NT2/D1 (cell line): ENCODE data around the gene CATSPERB.
"Not testable (repeated sequence)": the region's sequence is repeated elsewhere in the genome, so short reads cannot be mapped to it uniquely, and the experiment has no call there.

Source experiments
- DNase-seq: peaks from one replicate; pipeline ENCODE4 v3.0.0-alpha.2; 2011; ENCODE audit warnings: low read depth, low spot score
- H3K27me3 ChIP-seq: 2 replicates; pipeline ENCODE4 v1.6.0; 2011; ENCODE audit warnings: mild to moderate bottlenecking; ENCODE audit not compliant: insufficient read length, insufficient read depth
- H3K36me3 ChIP-seq: 2 replicates; pipeline ENCODE4 v1.6.1; 2011; ENCODE audit warnings: mild to moderate bottlenecking, low read length, mixed read lengths; ENCODE audit not compliant: insufficient read depth, insufficient read length
- H3K4me1 ChIP-seq: 2 replicates; pipeline ENCODE4 v1.5.1; 2011; ENCODE audit not compliant: insufficient read depth, insufficient read length
- H3K4me3 ChIP-seq: 2 replicates; pipeline ENCODE4 v1.5.1; 2011; ENCODE audit warnings: low read depth; ENCODE audit not compliant: insufficient read length
- H3K9ac ChIP-seq: 2 replicates; pipeline ENCODE4 v1.6.0; 2011; ENCODE audit warnings: low read depth; ENCODE audit not compliant: insufficient read length
- H3K9me3 ChIP-seq: 2 replicates; pipeline ENCODE4 v1.5.1; 2011; ENCODE audit warnings: mild to moderate bottlenecking, low read length; ENCODE audit not compliant: insufficient read depth
- SUZ12 ChIP-seq: IDR thresholded peaks from 2 replicates; pipeline ENCODE4 v1.6.1; 2011; ENCODE audit not compliant: insufficient read length, insufficient read depth; ENCODE audit errors: extremely low read depth
- YY1 ChIP-seq: IDR thresholded peaks from 2 replicates; pipeline ENCODE4 v1.6.1; 2011; ENCODE audit not compliant: insufficient read length, insufficient read depth
- ZNF274 ChIP-seq: IDR thresholded peaks from 2 replicates; pipeline ENCODE4 v1.6.1; 2011; ENCODE audit warnings: mild to moderate bottlenecking, low read depth, low read length

Gene CATSPERB

DNA sequence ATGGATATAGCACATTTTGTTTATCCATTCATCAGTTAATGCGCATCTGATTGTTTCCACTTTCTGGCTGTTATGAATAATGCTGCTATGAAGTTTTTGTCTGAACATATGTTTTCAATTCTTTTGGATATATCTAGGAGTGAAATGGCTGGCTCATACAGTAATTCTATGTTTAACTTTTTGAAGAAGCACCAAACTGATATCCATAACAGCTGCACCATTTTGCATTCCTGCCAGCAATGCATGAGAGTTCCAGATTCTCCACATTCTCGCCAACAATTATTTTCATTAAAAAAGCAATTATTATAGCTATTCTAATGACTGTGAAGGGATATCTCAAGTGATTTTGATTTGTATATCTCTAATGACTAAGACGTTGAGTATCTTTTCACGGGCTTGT is 131.9 kb downstream of the CATSPERB start:
- Histone ChIP-seq H3K27me3 (no peaks in the 10 kb centered on the region), H3K4me1 (no peaks in the 10 kb centered on the region), H3K4me3 (no peak overlapping the region), H3K36me3 (no peaks in the 10 kb centered on the region), H3K9ac (no peak overlapping the region), H3K9me3 (no peaks in the 10 kb centered on the region; the same call in 1 of the 2 replicates)
- no peak for DNase-seq
- no peak for TF ChIP-seq SUZ12
- no peak for TF ChIP-seq ZNF274
- TF ChIP-seq YY1: no peak

DNA sequence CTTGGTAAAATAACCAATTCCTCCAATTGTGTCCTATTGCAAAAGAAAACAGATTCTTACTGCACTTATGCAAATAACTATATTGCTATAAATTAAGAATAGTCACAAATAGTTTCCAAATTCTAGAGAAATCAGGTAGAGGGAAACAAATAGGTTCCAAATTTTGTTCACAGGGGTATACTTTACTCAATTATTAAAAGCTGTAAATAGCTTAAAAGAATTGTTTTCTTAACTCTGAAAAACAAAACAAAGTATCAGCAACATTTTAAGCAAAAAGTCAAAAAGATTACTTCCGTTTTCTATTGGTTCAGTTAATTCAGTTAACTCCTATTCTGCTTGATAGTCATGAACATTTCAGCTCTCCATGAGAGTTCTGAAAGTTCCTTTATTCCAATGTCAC is 136.2 kb downstream of the CATSPERB start:
- no peak overlapping the region for H3K4me3 ChIP-seq
- no peaks in the 10 kb centered on the region for H3K36me3 ChIP-seq
- H3K9me3 ChIP-seq: no peaks in the 10 kb centered on the region; the same call in 1 of the 2 replicates
- no peaks in the 10 kb centered on the region for H3K27me3 ChIP-seq
- no peak for DNase-seq
- no peak for TF ChIP-seq ZNF274
- TF ChIP-seq SUZ12: no peak
- no peak for TF ChIP-seq YY1
- H3K4me1 ChIP-seq: no peaks in the 10 kb centered on the region
- no peak overlapping the region for H3K9ac ChIP-seq

DNA sequence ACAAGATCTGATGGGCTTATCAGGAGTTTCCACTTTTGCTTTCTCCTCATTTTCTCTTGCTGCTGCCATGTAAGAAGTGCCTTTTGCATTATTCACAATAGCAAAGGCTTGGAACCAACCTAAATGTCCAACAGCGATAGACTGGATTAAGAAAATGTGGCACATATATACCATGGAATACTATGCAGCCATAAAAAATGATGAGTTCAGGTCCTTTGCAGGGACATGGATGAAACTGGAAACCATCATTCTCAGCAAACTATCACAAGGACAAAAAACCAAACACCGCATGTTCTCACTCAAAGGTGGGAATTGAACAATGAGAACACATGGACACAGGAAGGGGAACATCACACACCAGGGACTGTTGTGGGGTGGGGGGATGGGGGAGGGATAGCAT is 137.9 kb downstream of the CATSPERB start:
- H3K36me3 ChIP-seq, H3K4me1 ChIP-seq, H3K4me3 ChIP-seq, DNase-seq, H3K9ac ChIP-seq, H3K27me3 ChIP-seq, H3K9me3 ChIP-seq: not testable (repeated sequence)

DNA sequence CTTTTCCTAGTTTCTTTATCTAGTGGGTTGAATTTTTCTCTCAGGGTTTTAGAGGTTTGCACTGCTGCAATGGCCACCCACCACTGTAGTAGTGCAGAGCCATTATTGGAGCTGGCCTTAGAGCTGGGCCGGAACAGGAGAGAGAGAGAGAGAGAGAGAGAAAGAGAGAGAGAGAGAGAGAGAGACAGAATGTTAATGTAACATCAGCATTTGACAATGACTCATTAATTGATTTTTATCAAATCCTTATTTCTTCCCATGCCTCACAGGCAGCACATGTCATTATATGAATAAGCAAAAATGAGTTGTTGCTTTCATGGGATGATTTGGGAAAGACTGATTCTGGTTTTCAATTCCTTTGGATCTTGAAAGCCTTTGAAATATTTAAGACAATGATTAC is 145.5 kb downstream of the CATSPERB start:
- no peak overlapping the region for H3K9ac ChIP-seq
- H3K4me3 ChIP-seq: no peak overlapping the region
- TF ChIP-seq YY1: no peak
- no peak for TF ChIP-seq SUZ12
- no peak for TF ChIP-seq ZNF274
- DNase-seq: no peak
- H3K9me3 ChIP-seq: no peaks in the 10 kb centered on the region
- no peaks in the 10 kb centered on the region for H3K36me3 ChIP-seq
- no peaks in the 10 kb centered on the region for H3K4me1 ChIP-seq
- no peaks in the 10 kb centered on the region for H3K27me3 ChIP-seq

DNA sequence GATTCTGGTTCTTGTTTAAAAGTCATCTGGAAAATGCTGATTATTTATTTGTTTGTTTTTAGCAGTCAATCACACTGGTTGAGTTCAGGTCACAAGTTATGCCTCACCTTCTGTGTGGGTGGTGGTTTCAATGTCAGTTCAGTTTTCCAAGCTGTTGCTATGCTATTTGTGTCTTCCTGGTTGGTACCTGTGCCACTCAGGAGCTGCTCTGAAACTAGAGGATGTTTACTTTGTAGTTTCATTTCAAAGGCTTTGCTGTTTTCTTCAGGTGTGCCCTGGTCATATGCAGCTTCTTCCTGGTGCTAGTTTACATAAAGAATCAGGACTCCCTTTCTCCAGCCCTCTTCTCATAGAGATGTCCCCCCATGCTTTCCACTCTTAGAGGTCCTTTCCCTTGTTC is 146.0 kb downstream of the CATSPERB start:
- DNase-seq: no peak
- H3K4me1 ChIP-seq: no peaks in the 10 kb centered on the region
- TF ChIP-seq ZNF274 (no peak), YY1 (no peak), SUZ12 (no peak)
- H3K4me3 ChIP-seq: no peak overlapping the region
- H3K9me3 ChIP-seq: no peaks in the 10 kb centered on the region
- H3K36me3 ChIP-seq: no peaks in the 10 kb centered on the region
- H3K27me3 ChIP-seq: no peaks in the 10 kb centered on the region
- no peak overlapping the region for H3K9ac ChIP-seq

DNA sequence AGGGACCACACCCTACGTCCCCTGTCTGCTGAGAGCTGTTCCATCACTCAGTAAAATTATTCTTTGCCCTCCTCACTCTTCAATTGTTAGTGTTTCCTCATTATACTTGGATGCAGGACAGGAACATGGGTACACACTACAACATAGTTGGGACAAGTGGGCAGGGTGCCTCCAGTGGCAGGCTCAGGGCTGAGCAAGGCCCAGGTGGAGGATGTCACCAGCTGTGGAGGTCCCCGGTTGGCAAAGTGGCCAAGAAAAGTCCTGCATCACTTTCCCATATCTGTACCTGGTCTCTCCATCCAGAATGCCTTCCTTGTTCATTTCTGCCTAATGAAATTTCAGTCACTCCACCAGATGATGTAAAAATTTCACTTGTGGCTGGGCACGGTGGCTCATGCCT is 149.1 kb downstream of the CATSPERB start:
- TF ChIP-seq YY1: no peak
- TF ChIP-seq SUZ12: no peak
- H3K27me3 ChIP-seq: no peaks in the 10 kb centered on the region
- H3K9me3 ChIP-seq: 0 out of 2 replicates have a peak, but pooled peaks cover 1% of the 10 kb centered on the region
- no peaks in the 10 kb centered on the region for H3K36me3 ChIP-seq
- H3K4me1 ChIP-seq: no peaks in the 10 kb centered on the region
- DNase-seq: no peak
- H3K9ac ChIP-seq: no peak overlapping the region
- H3K4me3 ChIP-seq: no peak overlapping the region

DNA sequence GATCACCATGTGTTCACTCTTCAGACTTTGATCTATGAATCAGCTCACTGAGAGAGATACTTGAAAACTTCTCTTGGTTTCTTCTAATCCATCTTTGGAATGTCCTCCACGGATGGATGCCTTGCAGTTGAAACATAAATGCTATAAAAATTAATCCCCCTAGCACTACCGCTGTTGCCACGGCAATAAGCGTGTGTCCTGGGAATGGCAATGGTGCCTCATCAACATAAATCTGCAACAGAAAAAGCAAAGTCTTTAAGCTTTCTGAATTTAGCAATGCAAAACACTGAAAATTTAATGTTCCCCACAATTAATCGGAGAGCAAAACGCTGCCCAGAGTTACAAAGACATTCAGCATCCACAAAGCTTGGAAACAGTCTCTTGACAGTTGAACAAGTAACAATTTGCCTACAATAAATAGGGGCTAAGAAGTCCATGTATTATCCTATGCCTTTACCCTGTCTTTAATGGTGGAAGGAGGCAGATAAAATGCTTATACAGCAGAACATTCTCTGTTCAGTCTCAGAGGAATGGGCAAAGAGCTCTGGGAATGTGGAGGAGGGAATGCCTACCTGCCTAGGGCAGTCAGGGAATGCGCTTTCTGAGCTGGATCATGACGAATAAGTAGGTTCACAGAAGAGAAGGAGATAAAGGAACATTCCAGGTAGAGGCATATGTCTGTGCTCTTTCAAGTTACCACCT is 150.9 kb downstream of the CATSPERB start:
- DNase-seq: no peak
- TF ChIP-seq ZNF274 (no peak), YY1 (no peak), SUZ12 (no peak)

DNA sequence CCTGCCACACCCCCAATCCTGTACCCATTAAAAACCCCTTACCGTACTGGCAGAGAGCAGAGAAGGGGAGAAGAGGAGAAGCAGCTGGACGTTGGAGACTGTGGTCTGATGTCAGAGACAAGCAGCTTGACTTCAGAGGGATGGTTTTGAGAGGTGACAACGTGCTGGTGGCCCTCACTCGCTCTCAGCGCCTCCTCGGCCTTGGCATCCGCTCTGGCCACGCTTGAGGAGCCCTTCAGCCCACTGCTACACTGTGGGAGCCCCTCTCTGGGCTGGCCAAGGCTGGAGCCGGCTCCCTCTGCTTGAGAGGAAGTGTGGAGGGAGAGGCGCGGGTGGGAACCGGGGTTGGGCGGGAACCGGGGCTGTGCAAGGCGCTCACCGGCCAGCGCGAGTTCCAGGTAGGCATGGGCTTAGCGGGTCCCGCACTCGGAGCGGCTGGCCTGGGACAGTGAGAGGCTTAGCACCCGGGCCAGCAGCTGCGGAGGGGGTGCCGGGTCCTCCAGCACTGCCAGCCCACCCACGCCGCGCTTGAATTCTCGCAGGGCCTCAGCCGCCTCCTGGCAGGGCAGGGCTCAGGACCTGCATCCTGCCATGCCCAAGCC is 154.2 kb downstream of the CATSPERB start:
- H3K36me3 ChIP-seq: no peaks in the 10 kb centered on the region
- H3K4me3 ChIP-seq: no peak overlapping the region
- no peak for DNase-seq
- H3K9ac ChIP-seq: no peak overlapping the region
- peaks cover 35% of the 10 kb centered on the region for H3K27me3 ChIP-seq
- H3K9me3 ChIP-seq: peaks cover 18% of the 10 kb centered on the region; the same call in 1 of the 2 replicates
- H3K4me1 ChIP-seq: no peaks in the 10 kb centered on the region
- TF ChIP-seq YY1 (no peak), ZNF274 (no peak), SUZ12 (no peak)

More for the DNA sequence above, 150.9 kb downstream of the CATSPERB start:
- Histone ChIP-seq H3K36me3 (no peaks in the 10 kb centered on the region), H3K9me3 (peaks cover 18% of the 10 kb centered on the region; the same call in 1 of the 2 replicates), H3K4me3 (no peak overlapping the region), H3K9ac (no peak overlapping the region), H3K4me1 (no peaks in the 10 kb centered on the region), H3K27me3 (peaks cover 4% of the 10 kb centered on the region)
